Fibroblast of lung (primary cell): ENCODE results near the gene TRPM3. TPM values are rescaled to one million over a fixed set of nuclear protein-coding genes. Genes with fewer than 3 reads are reported as not detected.

Source experiments
- DNase-seq, 2 donors: peaks; one replicate each; pipeline versions ENCODE4 v3.0.0 to v3.0.0-alpha.2; 2010; ENCODE audit warnings: low read depth in 2 of 2
- H2AFZ ChIP-seq: 2 replicates; pipeline ENCODE4 v1.5.1; 2012; ENCODE audit warnings: low read length, control low read depth, inconsistent platforms
- H3K27ac ChIP-seq: 2 replicates; pipeline ENCODE4 v1.5.1; 2011; ENCODE audit warnings: low read length, control low read depth; ENCODE audit not compliant: insufficient read depth
- H3K27me3 ChIP-seq: 2 replicates; pipeline ENCODE4 v1.5.1; 2011; ENCODE audit warnings: mild to moderate bottlenecking, low read length; ENCODE audit not compliant: control insufficient read depth, insufficient read depth
- H3K36me3 ChIP-seq: 2 replicates; pipeline ENCODE4 v1.5.1; 2011; ENCODE audit warnings: low read length; ENCODE audit not compliant: control insufficient read depth, insufficient read depth
- H3K4me1 ChIP-seq: 2 replicates; pipeline ENCODE4 v1.5.1; 2011; ENCODE audit warnings: low read length; ENCODE audit not compliant: control insufficient read depth, insufficient read depth; ENCODE audit errors: extremely low read depth
- H3K4me2 ChIP-seq: 2 replicates; pipeline ENCODE4 v1.5.1; 2011; ENCODE audit warnings: low read length, control low read depth; ENCODE audit not compliant: insufficient read depth; ENCODE audit errors: extremely low read depth
- H3K4me3 ChIP-seq, 4 experiments: fragments of 200-600 bp in 1 of 4; sonication (generic) in 1 of 4; replicated peaks in 1 of 4; 2 replicates each; pipeline ENCODE4 v1.5.1; 2011 to 2016; ENCODE audit warnings: low read length in 4 of 4, low read depth in 3 of 4, mild to moderate bottlenecking in 3 of 4, control low read depth in 2 of 4, inconsistent platforms in 1 of 4, mixed read lengths in 1 of 4; ENCODE audit not compliant: insufficient read depth in 1 of 4; ENCODE audit errors: control extremely low read depth in 1 of 4
- H3K79me2 ChIP-seq: 2 replicates; pipeline ENCODE4 v1.5.1; 2012; ENCODE audit warnings: mild to moderate bottlenecking, low read length, inconsistent platforms; ENCODE audit not compliant: control insufficient read depth, insufficient read depth
- H3K9ac ChIP-seq: 2 replicates; pipeline ENCODE4 v1.5.1; 2011; ENCODE audit warnings: mild to moderate bottlenecking, low read length, control low read depth; ENCODE audit not compliant: insufficient read depth
- H3K9me3 ChIP-seq: 2 replicates; pipeline ENCODE4 v1.5.1; 2012; ENCODE audit warnings: low read depth, low read length; ENCODE audit not compliant: control insufficient read depth, insufficient read depth
- H4K20me1 ChIP-seq: 2 replicates; pipeline ENCODE4 v1.5.1; 2011; ENCODE audit warnings: low read length; ENCODE audit not compliant: control insufficient read depth, insufficient read depth; ENCODE audit errors: extremely low read depth
- CTCF ChIP-seq, 2 donors: IDR thresholded peaks in 1 of 2; conservative IDR thresholded peaks in 1 of 2; 1 replicate in 1 of 2; 2 replicates in 1 of 2; pipeline ENCODE4 v1.5.1; 2011 to 2012; ENCODE audit warnings: low read length in 2 of 2, control low read depth in 1 of 2, inconsistent platforms in 1 of 2, low read depth in 1 of 2, mild to moderate bottlenecking in 1 of 2
- EZH2 ChIP-seq: IDR thresholded peaks from 2 replicates; pipeline ENCODE4 v1.5.1; 2012; ENCODE audit warnings: low read length, control low read depth, mild to moderate bottlenecking; ENCODE audit errors: missing control alignments
- polyA plus RNA-seq, 2 donors: library from polyadenylated mRNA; depleted of rRNA in 1 of 2; stranded (reverse) in 1 of 2; unstranded in 1 of 2; fragments of >200 nt; gene quantifications; 2 replicates each; pipeline ENCODE4 v1.2.1, GENCODE V29; 2011 to 2012; ENCODE audit warnings: missing spikeins in 1 of 2
- total RNA-seq: library from RNA; depleted of rRNA; stranded (reverse); fragments of >200 nt; gene quantifications from 2 replicates; pipeline ENCODE4 v1.2.1, GENCODE V29; 2014

TRPM3 gene
- total and polyA plus RNA-seq, 2 donors (not counting 1 experiment from before 2014, with no cell fraction given) = 0.05 to 0.50 TPM

- no peak overlapping the region for H3K4me3 ChIP-seq
- no peaks in the 10 kb centered on the region for H3K4me1 ChIP-seq
- no peak overlapping the region for H2AFZ ChIP-seq
- no peak for DNase-seq
- no peaks in the 10 kb centered on the region for H3K9me3 ChIP-seq
- no peak overlapping the region for H3K4me2 ChIP-seq
- no peaks in the 10 kb centered on the region for H4K20me1 ChIP-seq
- no peak for TF ChIP-seq EZH2
- TF ChIP-seq CTCF (conservative IDR thresholded peaks at IDR 0.05 in 1 of 2, IDR thresholded peaks at IDR 0.05 in 1 of 2; ENCODE audit: low read depth in 1 of 2, low read length in 2 of 2) = no peak
- no peaks in the 10 kb centered on the region for H3K79me2 ChIP-seq
- no peak overlapping the region for H3K27ac ChIP-seq
- no peaks in the 10 kb centered on the region for H3K27me3 ChIP-seq
- no peak overlapping the region for H3K9ac ChIP-seq
- no peaks in the 10 kb centered on the region for H3K36me3 ChIP-seq
Observed at GRCh38 chr9:70693186-70693585, 428.2 kb downstream of the TRPM3 start.

GRCh38 chr9:70692431-70692830 is 429.0 kb downstream of the TRPM3 start:
- DNase-seq = no peak
- TF ChIP-seq EZH2 = no peak
- TF ChIP-seq CTCF (conservative IDR thresholded peaks at IDR 0.05 in 1 of 2, IDR thresholded peaks at IDR 0.05 in 1 of 2; ENCODE audit: low read depth in 1 of 2, low read length in 2 of 2) = no peak

GRCh38 chr9:70688704-70689103 is 432.7 kb downstream of the TRPM3 start:
- H4K20me1 ChIP-seq = no peaks in the 10 kb centered on the region
- H3K9me3 ChIP-seq = no peaks in the 10 kb centered on the region
- no peak overlapping the region for H3K27ac ChIP-seq
- TF ChIP-seq CTCF (conservative IDR thresholded peaks at IDR 0.05 in 1 of 2, IDR thresholded peaks at IDR 0.05 in 1 of 2; ENCODE audit: low read depth in 1 of 2, low read length in 2 of 2) (no peak), EZH2 (no peak)
- no peak overlapping the region for H3K9ac ChIP-seq
- no peak overlapping the region for H3K4me3 ChIP-seq
- H3K36me3 ChIP-seq = no peaks in the 10 kb centered on the region
- no peak overlapping the region for H2AFZ ChIP-seq
- no peak overlapping the region for H3K4me2 ChIP-seq
- no peak for DNase-seq
- no peaks in the 10 kb centered on the region for H3K4me1 ChIP-seq
- no peaks in the 10 kb centered on the region for H3K79me2 ChIP-seq
- no peaks in the 10 kb centered on the region for H3K27me3 ChIP-seq

More at GRCh38 chr9:70692431-70692830, 429.0 kb downstream of the TRPM3 start:
- Histone ChIP-seq H3K27me3 (no peaks in the 10 kb centered on the region), H3K79me2 (no peaks in the 10 kb centered on the region), H3K4me1 (no peaks in the 10 kb centered on the region), H3K9me3 (no peaks in the 10 kb centered on the region), H3K4me3 (no peak overlapping the region), H2AFZ (no peak overlapping the region), H4K20me1 (no peaks in the 10 kb centered on the region), H3K36me3 (no peaks in the 10 kb centered on the region), H3K9ac (no peak overlapping the region), H3K4me2 (no peak overlapping the region), H3K27ac (no peak overlapping the region)
